OCI-LY7 (cell line): ENCODE results near the gene SLC22A4. TPM values are rescaled to one million over a fixed set of nuclear protein-coding genes. Genes with fewer than 3 reads are reported as not detected.

Source experiments
- BruUV-seq: library from RNA; stranded (reverse); fragments of 400-500 nt; replicated peaks from 2 replicates; lab custom pipeline; 2021; lab: Mats Ljungman, UMichigan
- CTCF ChIA-PET: fragments of 300-600 bp; sonication (Branson Sonifier 250); formaldehyde crosslinking; loops from one replicate; lab custom pipeline; 2022; ENCODE audit warnings: antibody characterized with exemption; ENCODE audit not compliant: unreplicated experiment; lab: Charles Lee
- POLR2A ChIA-PET: fragments of 300-600 bp; sonication (Branson Sonifier 250); formaldehyde crosslinking; loops from one replicate; lab custom pipeline; 2022; ENCODE audit warnings: antibody characterized with exemption; lab: Charles Lee
- DNase-seq: peaks from one replicate; pipeline ENCODE4 v3.0.0-alpha.2; 2015; ENCODE audit warnings: low spot score
- H2AFZ ChIP-seq: fragments of 200-600 bp; sonication (generic), shearing (Covaris generic); 2 replicates; pipeline ENCODE4 v1.6.1; 2014; ENCODE audit warnings: mild to moderate bottlenecking, antibody characterized with exemption, low read length, moderate library complexity
- H3K27ac ChIP-seq: fragments of 200-600 bp; sonication (generic); 2 replicates; pipeline ENCODE4 v1.5.1; 2014; ENCODE audit warnings: mixed run types, low read depth, mild to moderate bottlenecking, moderate library complexity, low read length, inconsistent platforms; ENCODE audit not compliant: poor library complexity, severe bottlenecking
- H3K36me3 ChIP-seq: fragments of 200-600 bp; sonication (generic); 2 replicates; pipeline ENCODE4 v1.6.1; 2014; ENCODE audit warnings: mild to moderate bottlenecking, antibody characterized with exemption, low read length, moderate library complexity, mixed read lengths; ENCODE audit not compliant: insufficient read depth
- H3K4me1 ChIP-seq: fragments of 200-600 bp; sonication (generic); 2 replicates; pipeline ENCODE4 v1.5.1; 2014; ENCODE audit warnings: mild to moderate bottlenecking, low read length; ENCODE audit not compliant: insufficient read depth, poor library complexity, severe bottlenecking
- H3K4me2 ChIP-seq: fragments of 200-600 bp; sonication (generic); 2 replicates; pipeline ENCODE4 v1.6.1; 2014; ENCODE audit warnings: mild to moderate bottlenecking, low read length
- H3K4me3 ChIP-seq: fragments of 200-600 bp; sonication (generic); 2 replicates; pipeline ENCODE4 v1.5.1; 2014; ENCODE audit warnings: mild to moderate bottlenecking, low read depth, low read length; ENCODE audit not compliant: poor library complexity, severe bottlenecking
- H3K79me2 ChIP-seq: fragments of 200-600 bp; sonication (generic); 2 replicates; pipeline ENCODE4 v1.6.1; 2016; ENCODE audit warnings: low read depth, mild to moderate bottlenecking, low read length, moderate library complexity, mixed read lengths; ENCODE audit not compliant: insufficient read depth
- H3K9me2 ChIP-seq: fragments of 200-600 bp; sonication (generic); 2 replicates; pipeline ENCODE4 v1.6.1; 2016; ENCODE audit warnings: mild to moderate bottlenecking, low read length, mixed read lengths; ENCODE audit not compliant: insufficient read depth
- H3K9me3 ChIP-seq: fragments of 200-600 bp; sonication (generic); 2 replicates; pipeline ENCODE4 v1.6.1; 2014; ENCODE audit warnings: mild to moderate bottlenecking, mixed run types, low read length, mixed read lengths
- H4K20me1 ChIP-seq: fragments of 200-600 bp; sonication (generic); 2 replicates; pipeline ENCODE4 v1.6.1; 2014; ENCODE audit warnings: mild to moderate bottlenecking, antibody characterized with exemption, low read length, moderate library complexity, mixed read lengths; ENCODE audit not compliant: insufficient read depth
- CTCF ChIP-seq: fragments of 200-600 bp; sonication (generic); conservative IDR thresholded peaks from 2 replicates; pipeline ENCODE4 v1.5.1; 2014; ENCODE audit warnings: mild to moderate bottlenecking, antibody characterized with exemption, low read length, moderate library complexity, mixed read lengths
- EZH2phosphoT487 ChIP-seq: fragments of 200-600 bp; sonication (generic); IDR thresholded peaks from 2 replicates; pipeline ENCODE4 v1.6.1; 2018; ENCODE audit warnings: low read depth, borderline replicate concordance, mild to moderate bottlenecking, mixed run types, antibody characterized with exemption, low read length, moderate library complexity, mixed read lengths
- intact Hi-C: fragments of 100-400 bp; cut with micrococcal nuclease; formaldehyde crosslinking; loops from one replicate; pipeline ENCODE4 v1.10.0; 2022; ENCODE audit not compliant: unreplicated experiment
- total RNA-seq, 2 experiments: library from RNA; depleted of rRNA in 1 of 2; stranded (reverse); fragments of >200 nt in 1 of 2; shearing (Covaris generic) in 1 of 2; gene quantifications; 2 replicates each; pipeline ENCODE4 v1.2.3, GENCODE V29; 2014 to 2022

The SLC22A4 gene
- total RNA-seq, 2 experiments from 2014 or later = not detected

DNA sequence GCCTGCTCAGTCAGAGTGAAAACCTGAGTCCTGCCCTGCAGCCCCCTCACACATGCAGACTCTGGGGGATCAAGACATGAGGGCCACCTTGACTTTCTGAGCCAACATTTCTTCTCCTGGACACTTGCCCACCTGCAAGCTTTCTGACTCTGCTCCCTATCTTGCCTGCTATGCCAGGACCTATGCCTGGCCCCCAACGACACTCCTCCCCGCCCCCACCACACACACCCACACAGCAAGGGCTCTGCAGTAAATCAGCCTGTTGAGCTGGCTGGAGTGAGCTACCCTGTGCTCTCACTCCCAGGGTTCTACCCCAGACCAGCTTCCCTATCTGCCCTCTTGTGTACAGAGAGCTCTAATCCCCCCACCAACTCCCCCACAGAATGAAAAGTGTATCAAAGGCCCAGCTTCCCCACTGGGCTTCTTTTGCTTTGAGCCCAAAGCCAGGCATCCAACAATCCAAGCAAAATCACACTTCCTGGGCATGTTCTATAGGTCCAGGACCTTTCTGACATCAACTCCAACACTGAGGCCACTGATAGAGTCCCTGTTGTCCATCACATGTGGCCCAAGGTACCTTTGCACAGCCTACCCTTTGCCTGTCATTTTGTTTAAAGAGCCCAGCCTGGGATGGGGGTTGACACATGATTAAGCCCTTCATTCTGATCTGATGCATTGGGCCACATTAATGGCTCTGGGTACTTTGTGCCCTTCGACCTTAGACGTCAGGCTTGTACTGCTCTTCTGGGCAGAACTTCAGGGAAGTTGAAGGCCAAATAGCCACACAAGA, 29.5 kb upstream of the SLC22A4 start:
- TF ChIP-seq EZH2phosphoT487 (no peak), CTCF (no peak)
- BruUV-seq = no TSS peak
- no peak overlapping the region for H3K4me2 ChIP-seq
- H3K27ac ChIP-seq = no peak overlapping the region
- ChIA-PET POLR2A (interaction anchor here (0.7 kb wide), 1 partner anchor 26 kb away, joined by 4 read pairs; no protein-coding TSS in a partner anchor), CTCF (interaction anchor here (0.6 kb wide), 2 partner anchors 9 to 27 kb away, joined by 3 read pairs; no protein-coding TSS in a partner anchor)
- no peak for DNase-seq
- no peaks in the 10 kb centered on the region for H3K9me2 ChIP-seq
- intact Hi-C loops = no loop called here
- no peaks in the 10 kb centered on the region for H3K36me3 ChIP-seq
- H3K4me3 ChIP-seq = no peak overlapping the region
- H3K9me3 ChIP-seq = no peaks in the 10 kb centered on the region
- no peaks in the 10 kb centered on the region for H3K79me2 ChIP-seq
- no peak overlapping the region for H2AFZ ChIP-seq
- H3K4me1 ChIP-seq = no peaks in the 10 kb centered on the region
- no peaks in the 10 kb centered on the region for H4K20me1 ChIP-seq

- no peaks in the 10 kb centered on the region for H3K9me3 ChIP-seq
- no TSS peak for BruUV-seq
- no peaks in the 10 kb centered on the region for H3K36me3 ChIP-seq
- H3K4me3 ChIP-seq = no peak overlapping the region
- no peaks in the 10 kb centered on the region for H3K9me2 ChIP-seq
- CTCF ChIA-PET = no interaction called here
- no peak overlapping the region for H2AFZ ChIP-seq
- H3K79me2 ChIP-seq = no peaks in the 10 kb centered on the region
- DNase-seq = no peak
- TF ChIP-seq CTCF = no peak
- no peak for TF ChIP-seq EZH2phosphoT487
- no peak overlapping the region for H3K4me2 ChIP-seq
- intact Hi-C loops = no loop called here
- no peaks in the 10 kb centered on the region for H3K4me1 ChIP-seq
- H3K27ac ChIP-seq = no peak overlapping the region
- no peaks in the 10 kb centered on the region for H4K20me1 ChIP-seq
- POLR2A ChIA-PET = interaction anchor here (0.7 kb wide), 1 partner anchor 25 kb away, joined by 4 read pairs; no protein-coding TSS in a partner anchor
Observed at GRCh38 chr5:132265336-132266030, 28.7 kb upstream of the SLC22A4 start.
